DOHH2 (cell line): ENCODE data around the gene TMCC1.

Source experiments
- H3F3A ChIP-seq: fragments of 200-600 bp; sonication (generic), shearing (Covaris generic); 2 replicates; pipeline ENCODE4 v1.6.0; 2016; ENCODE audit warnings: antibody characterized with exemption, mild to moderate bottlenecking; ENCODE audit not compliant: control insufficient read depth, insufficient read depth
- H3K27ac ChIP-seq: fragments of 200-600 bp; sonication (generic); 2 replicates; pipeline ENCODE4 v1.5.1; 2014; ENCODE audit warnings: low read depth, mild to moderate bottlenecking, low read length, moderate library complexity
- H3K27me3 ChIP-seq: fragments of 200-600 bp; sonication (generic); 2 replicates; pipeline ENCODE4 v1.6.1; 2014; ENCODE audit warnings: mild to moderate bottlenecking, low read length, mixed read lengths; ENCODE audit not compliant: control insufficient read depth
- H3K36me3 ChIP-seq: fragments of 200-600 bp; sonication (generic); 2 replicates; pipeline ENCODE4 v1.6.1; 2014; ENCODE audit warnings: mild to moderate bottlenecking, low read length, moderate library complexity, mixed read lengths; ENCODE audit not compliant: control insufficient read depth
- H3K4me1 ChIP-seq: fragments of 200-600 bp; sonication (generic); 2 replicates; pipeline ENCODE4 v1.6.1; 2014; ENCODE audit warnings: mild to moderate bottlenecking, low read length, mixed read lengths; ENCODE audit not compliant: control insufficient read depth
- H3K4me2 ChIP-seq: fragments of 200-600 bp; sonication (generic); 2 replicates; pipeline ENCODE4 v1.6.0; 2014; ENCODE audit warnings: mild to moderate bottlenecking, low read length, moderate library complexity
- H3K4me3 ChIP-seq: fragments of 200-600 bp; sonication (generic); 2 replicates; pipeline ENCODE4 v1.5.1; 2014; ENCODE audit warnings: mild to moderate bottlenecking, low read length, mixed read lengths
- H3K79me2 ChIP-seq: fragments of 200-600 bp; sonication (generic); 2 replicates; pipeline ENCODE4 v1.6.1; 2014; ENCODE audit warnings: mild to moderate bottlenecking, low read length, mixed read lengths; ENCODE audit not compliant: control insufficient read depth
- H3K9me2 ChIP-seq: fragments of 200-600 bp; sonication (generic); replicated peaks from 2 replicates; pipeline ENCODE4 v1.6.1; 2014; ENCODE audit warnings: mild to moderate bottlenecking, low read length, mixed read lengths; ENCODE audit not compliant: control insufficient read depth
- H3K9me3 ChIP-seq: fragments of 200-600 bp; sonication (generic); 2 replicates; pipeline ENCODE4 v1.6.1; 2014; ENCODE audit warnings: antibody characterized with exemption, low read length, mixed read lengths; ENCODE audit not compliant: control insufficient read depth, insufficient read depth
- H4K20me1 ChIP-seq: fragments of 200-600 bp; sonication (generic); 2 replicates; pipeline ENCODE4 v1.6.0; 2014; ENCODE audit warnings: low read depth, mild to moderate bottlenecking, antibody characterized with exemption, low read length, moderate library complexity; ENCODE audit not compliant: control insufficient read depth, insufficient read depth
- CTCF ChIP-seq: fragments of 200-600 bp; sonication (generic); IDR thresholded peaks from one replicate; pipeline ENCODE4 v1.5.1; 2014; ENCODE audit warnings: antibody characterized with exemption, mild to moderate bottlenecking, low read depth, low read length; ENCODE audit not compliant: poor library complexity, severe bottlenecking
- EZH2phosphoT487 ChIP-seq: fragments of 200-600 bp; sonication (generic); IDR thresholded peaks from 2 replicates; pipeline ENCODE4 v1.6.1; 2017; ENCODE audit warnings: borderline replicate concordance, mild to moderate bottlenecking, antibody characterized with exemption, low read length, moderate library complexity, mixed read lengths

The TMCC1 gene

GRCh38 chr3:129893581-129894070 lies at the start of gene TMCC1:
TSS of gene TMCC1 (minus strand) at chr3:129893711.
- H3K4me2 ChIP-seq = peak within 1 kb of the TSS; percentile 85
- TF ChIP-seq EZH2phosphoT487 = no peak
- TF ChIP-seq CTCF = no peak
- 0 out of 2 replicates have a peak, but pooled peaks cover 3% of the 10 kb centered on the region for H3F3A ChIP-seq
- no peaks in the 10 kb centered on the region for H4K20me1 ChIP-seq
- H3K4me3 ChIP-seq = peak within 1 kb of the TSS; percentile 94
- H3K9me3 ChIP-seq = no peaks in the 10 kb centered on the region
- H3K4me1 ChIP-seq = peaks cover 32% of the 10 kb centered on the region
- no peaks in the 10 kb centered on the region for H3K27me3 ChIP-seq
- no peaks in the 10 kb centered on the region for H3K9me2 ChIP-seq
- peak within 1 kb of the TSS; percentile 61 for H3K27ac ChIP-seq
- peaks cover 47% of the 10 kb centered on the region for H3K79me2 ChIP-seq
- H3K36me3 ChIP-seq = peaks cover 19% of the 10 kb centered on the region

GRCh38 chr3:129943020-129943419 lies 49.5 kb upstream of the TMCC1 start:
- Histone ChIP-seq H4K20me1 (no peaks in the 10 kb centered on the region), H3K36me3 (no peaks in the 10 kb centered on the region), H3K9me3 (no peaks in the 10 kb centered on the region), H3K4me3 (no peak overlapping the region), H3K27ac (no peak overlapping the region), H3F3A (no peaks in the 10 kb centered on the region), H3K27me3 (no peaks in the 10 kb centered on the region), H3K4me1 (no peaks in the 10 kb centered on the region), H3K79me2 (no peaks in the 10 kb centered on the region), H3K4me2 (no peak overlapping the region), H3K9me2 (no peaks in the 10 kb centered on the region)
- no peak for TF ChIP-seq EZH2phosphoT487
- no peak for TF ChIP-seq CTCF

- Histone ChIP-seq H3K27me3 (no peaks in the 10 kb centered on the region), H3K27ac (no peak overlapping the region), H3K9me3 (no peaks in the 10 kb centered on the region), H4K20me1 (no peaks in the 10 kb centered on the region), H3K79me2 (no peaks in the 10 kb centered on the region), H3K4me3 (no peak overlapping the region), H3F3A (no peaks in the 10 kb centered on the region), H3K4me1 (no peaks in the 10 kb centered on the region), H3K36me3 (no peaks in the 10 kb centered on the region), H3K4me2 (no peak overlapping the region), H3K9me2 (no peaks in the 10 kb centered on the region)
- TF ChIP-seq CTCF (peak; percentile 75), EZH2phosphoT487 (no peak)
Measured at GRCh38 chr3:129942296-129942695, 48.8 kb upstream of the TMCC1 start.

GRCh38 chr3:129940086-129940485 lies 46.6 kb upstream of the TMCC1 start:
- Histone ChIP-seq H4K20me1 (no peaks in the 10 kb centered on the region), H3K79me2 (no peaks in the 10 kb centered on the region), H3K4me3 (no peak overlapping the region), H3K27ac (no peak overlapping the region), H3K9me2 (no peaks in the 10 kb centered on the region), H3F3A (no peaks in the 10 kb centered on the region), H3K27me3 (no peaks in the 10 kb centered on the region), H3K9me3 (no peaks in the 10 kb centered on the region), H3K36me3 (no peaks in the 10 kb centered on the region), H3K4me2 (no peak overlapping the region), H3K4me1 (peaks cover 6% of the 10 kb centered on the region)
- TF ChIP-seq EZH2phosphoT487 (no peak), CTCF (no peak)
